Mammary epithelial cell (primary cell): ENCODE results near the gene CYP2A7.

Source experiments
- CTCF ChIP-seq, 2 donors: IDR thresholded peaks in 1 of 2; conservative IDR thresholded peaks in 1 of 2; 2 replicates each; pipeline ENCODE4 v1.5.1; 2011 to 2012; ENCODE audit warnings: inconsistent platforms in 2 of 2, low read length in 2 of 2, mild to moderate bottlenecking in 2 of 2, control low read depth in 1 of 2, low read depth in 1 of 2; ENCODE audit not compliant: insufficient read depth in 1 of 2; ENCODE audit errors: extremely low read depth in 1 of 2
- EZH2 ChIP-seq: IDR thresholded peaks from 2 replicates; pipeline ENCODE4 v1.6.1; 2012; ENCODE audit warnings: low read length, inconsistent platforms, borderline replicate concordance

- TF ChIP-seq CTCF (conservative IDR thresholded peaks at IDR 0.05 in 1 of 2, IDR thresholded peaks at IDR 0.05 in 1 of 2; ENCODE audit: extremely low read depth in 1 of 2, insufficient read depth in 1 of 2, low read depth in 1 of 2, low read length in 2 of 2): no peak
- TF ChIP-seq EZH2: no peak
These were observed 9.8 kb downstream of the CYP2A7 start for GRCh38 chr19:40872209-40872608.
